UCSD-AML1 (cell line): ENCODE measurements around the gene SEMA7A.

Source experiments
- DNase-seq: peaks from one replicate; lab custom pipeline; 2025; ENCODE audit not compliant: unreplicated experiment; lab: John Stamatoyannopoulos, UW

Gene SEMA7A

DNA sequence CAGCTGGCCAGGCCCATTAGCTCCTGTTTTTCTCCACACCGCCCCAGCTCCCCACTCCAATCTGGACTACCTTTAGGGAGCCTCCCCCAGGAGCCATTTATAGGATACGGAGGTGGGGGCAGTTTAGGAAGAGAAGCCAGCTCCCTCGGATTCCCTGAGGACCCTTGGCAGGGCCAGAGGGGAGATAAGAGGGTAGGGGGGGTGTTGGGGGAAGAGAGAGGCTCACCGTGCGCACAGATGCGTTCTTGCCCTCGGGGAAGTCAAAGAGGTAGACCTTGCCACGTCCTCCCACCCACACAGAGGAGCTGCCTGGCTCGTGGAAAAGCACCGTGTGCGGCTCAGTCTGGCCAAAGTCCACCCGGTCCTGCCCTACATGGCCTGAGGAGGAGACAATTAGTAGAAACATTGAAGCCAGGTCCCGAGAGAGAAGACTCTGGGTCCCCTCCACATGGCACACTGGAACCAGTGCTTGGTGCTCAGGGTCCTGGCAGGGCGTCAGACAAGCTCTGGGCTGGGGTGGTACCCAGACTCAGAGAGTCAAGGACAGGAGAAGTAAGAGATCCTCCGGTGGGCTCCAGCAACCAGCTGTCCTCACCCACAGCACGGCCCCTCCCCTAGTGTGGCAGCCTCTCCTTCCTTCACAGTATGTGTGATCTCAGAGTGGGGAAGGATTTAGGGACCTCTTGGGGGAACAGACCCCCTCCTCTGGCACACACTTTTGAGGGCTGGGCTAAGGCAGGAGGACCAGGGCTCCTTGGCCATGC is 15.0 kb downstream of the SEMA7A start:
- no peak for DNase-seq

GRCh38 chr15:74417670-74418069 is 16.1 kb downstream of the SEMA7A start:
- DNase-seq, result no peak

GRCh38 chr15:74417225-74417624 is 16.5 kb downstream of the SEMA7A start:
- DNase-seq, result no peak

- no peak for DNase-seq
These were observed 17.5 kb downstream of the SEMA7A start for GRCh38 chr15:74415966-74416916.

GRCh38 chr15:74414603-74415338 is 19.0 kb downstream of the SEMA7A start:
- no peak for DNase-seq

- no peak for DNase-seq
These were observed 19.6 kb downstream of the SEMA7A start for GRCh38 chr15:74414081-74414580.

DNA sequence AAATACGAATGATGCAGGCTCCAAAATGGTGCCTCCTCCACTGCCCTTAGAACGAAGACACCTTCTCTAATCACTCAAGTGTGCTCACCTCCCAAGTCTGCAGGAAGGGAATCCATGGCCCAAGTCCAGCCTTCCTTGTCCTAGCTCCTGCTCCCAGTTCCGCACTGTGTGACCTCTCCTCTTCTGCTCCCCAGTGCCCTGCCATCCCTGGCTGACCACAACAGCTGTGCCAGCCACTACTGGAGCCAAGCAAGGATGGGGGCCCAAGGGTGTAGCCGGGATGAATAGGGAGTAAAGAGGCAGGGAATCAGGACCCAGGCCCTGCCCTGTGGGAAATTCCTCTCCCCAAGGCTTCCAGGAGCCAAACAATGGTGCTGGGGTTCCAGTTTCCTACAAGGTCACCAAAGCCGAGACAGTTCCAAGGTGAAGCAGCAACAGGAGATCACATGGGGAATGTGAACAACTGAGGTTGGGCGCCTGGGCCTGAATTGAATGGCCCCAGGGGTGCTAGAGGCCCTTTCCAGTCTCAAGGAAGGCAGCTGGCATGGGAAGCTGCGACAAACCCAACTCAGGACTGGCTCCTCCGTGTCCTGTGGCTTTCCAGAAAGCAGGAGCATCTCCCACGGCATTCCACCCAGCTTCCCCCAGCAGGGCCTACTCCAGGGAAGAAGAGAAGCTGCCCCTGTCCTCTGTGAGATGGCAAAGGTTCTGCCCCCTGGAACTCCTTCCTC is 20.2 kb downstream of the SEMA7A start:
- no peak for DNase-seq

- no peak for DNase-seq
These were observed 21.6 kb downstream of the SEMA7A start for GRCh38 chr15:74412159-74412558.

DNA sequence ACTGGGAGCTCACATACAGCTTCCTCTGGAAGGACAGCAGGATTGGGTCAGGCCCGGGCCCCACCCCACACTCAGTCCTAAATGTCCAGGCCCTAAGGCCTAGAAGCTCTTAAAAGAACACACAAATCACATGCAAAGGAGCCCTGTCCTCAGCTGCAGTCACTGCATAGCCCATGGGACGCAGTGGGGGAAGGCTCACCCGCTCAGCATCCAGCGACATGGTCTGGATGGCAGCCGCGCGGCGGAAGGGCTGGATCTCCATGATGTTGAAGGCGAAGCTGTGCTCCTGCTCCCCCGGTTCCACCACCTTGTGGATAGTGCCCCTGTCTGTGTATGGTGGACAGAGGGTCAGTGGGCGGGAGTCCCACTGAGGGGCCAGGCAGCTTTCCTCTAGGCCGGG is 22.1 kb downstream of the SEMA7A start:
- no peak for DNase-seq

- DNase-seq, result no peak
These were observed 23.3 kb downstream of the SEMA7A start for GRCh38 chr15:74410502-74410901.

DNA sequence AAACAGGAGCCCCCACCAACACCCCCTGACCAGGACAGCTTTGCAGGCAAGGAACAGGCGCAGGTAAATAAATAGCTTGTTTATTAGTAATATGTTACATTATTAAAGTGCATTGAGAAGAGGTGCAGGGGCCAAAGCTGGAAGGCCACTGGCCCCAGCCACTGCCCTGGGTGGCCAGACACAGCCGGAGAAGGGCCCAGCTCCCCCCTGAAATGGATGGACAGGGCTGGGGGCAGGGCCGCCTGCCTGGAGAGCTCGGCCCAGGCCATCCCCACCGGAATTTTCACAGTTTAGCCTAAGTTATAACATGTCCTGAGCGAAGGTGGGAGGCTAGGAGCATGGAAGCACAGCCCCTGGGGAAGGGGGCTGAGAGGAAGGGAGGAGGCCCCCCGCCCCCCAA is 24.5 kb downstream of the SEMA7A start:
- no peak for DNase-seq

- no peak for DNase-seq
These were observed 24.9 kb downstream of the SEMA7A start for GRCh38 chr15:74408815-74409214.

- no peak for DNase-seq
These were observed 25.4 kb downstream of the SEMA7A start for GRCh38 chr15:74408385-74408784.

DNA sequence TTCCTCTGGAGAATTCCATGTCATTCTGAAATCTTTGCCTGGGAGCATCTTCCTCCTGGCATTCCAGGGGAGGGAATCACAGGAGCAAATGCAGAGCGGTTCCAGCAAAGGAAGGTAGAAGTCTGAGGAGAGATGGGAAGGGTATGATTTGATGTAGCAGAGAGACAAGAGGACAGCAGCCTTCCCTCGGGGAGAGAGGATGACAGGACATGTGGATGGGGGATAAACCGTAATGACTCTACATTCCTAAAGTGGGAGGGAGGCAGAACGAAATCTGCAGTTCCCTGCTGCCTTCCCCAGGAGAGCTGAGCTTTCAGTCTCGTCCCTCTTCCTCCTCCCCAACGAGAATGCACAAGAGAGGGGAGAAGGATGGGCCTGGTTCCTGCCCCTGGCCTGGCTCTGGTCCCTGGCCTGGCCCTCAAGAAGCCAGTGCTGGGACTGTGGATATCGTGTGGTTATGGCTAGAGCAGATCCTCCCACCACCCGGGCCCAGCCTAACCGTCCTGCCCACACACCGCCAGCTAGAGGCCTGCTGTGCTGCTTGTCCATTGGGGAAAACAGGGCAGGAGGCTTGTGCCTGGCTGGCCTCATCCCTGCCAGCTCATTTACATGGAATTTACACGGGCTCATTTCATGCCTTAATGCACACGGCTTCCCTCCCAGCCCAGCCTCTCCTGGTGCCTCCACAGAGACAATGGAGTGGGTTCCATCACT is 26.6 kb downstream of the SEMA7A start:
- peak; percentile 37 for DNase-seq

GRCh38 chr15:74406517-74406916 is 27.2 kb downstream of the SEMA7A start:
- DNase-seq, result no peak

DNA sequence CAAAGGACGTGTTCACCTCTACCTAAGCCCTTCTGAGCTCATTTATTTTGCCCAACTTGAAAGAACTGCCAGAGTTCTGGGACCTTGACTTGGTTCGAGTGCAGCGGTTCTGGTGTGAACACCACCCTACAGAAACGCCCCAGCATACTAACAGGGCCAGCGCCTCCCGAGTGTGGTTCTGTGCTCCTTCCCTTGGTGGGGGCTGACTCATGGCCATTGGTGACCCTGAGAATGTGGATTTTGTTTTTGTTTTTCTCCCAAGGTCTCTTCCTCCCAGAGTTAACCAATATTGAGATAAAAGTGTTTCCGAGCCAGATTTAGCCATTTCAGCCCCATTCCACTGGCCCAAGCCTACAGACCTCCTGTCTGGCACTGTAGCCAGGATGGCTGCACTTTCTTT is 27.9 kb downstream of the SEMA7A start:
- no peak for DNase-seq

DNA sequence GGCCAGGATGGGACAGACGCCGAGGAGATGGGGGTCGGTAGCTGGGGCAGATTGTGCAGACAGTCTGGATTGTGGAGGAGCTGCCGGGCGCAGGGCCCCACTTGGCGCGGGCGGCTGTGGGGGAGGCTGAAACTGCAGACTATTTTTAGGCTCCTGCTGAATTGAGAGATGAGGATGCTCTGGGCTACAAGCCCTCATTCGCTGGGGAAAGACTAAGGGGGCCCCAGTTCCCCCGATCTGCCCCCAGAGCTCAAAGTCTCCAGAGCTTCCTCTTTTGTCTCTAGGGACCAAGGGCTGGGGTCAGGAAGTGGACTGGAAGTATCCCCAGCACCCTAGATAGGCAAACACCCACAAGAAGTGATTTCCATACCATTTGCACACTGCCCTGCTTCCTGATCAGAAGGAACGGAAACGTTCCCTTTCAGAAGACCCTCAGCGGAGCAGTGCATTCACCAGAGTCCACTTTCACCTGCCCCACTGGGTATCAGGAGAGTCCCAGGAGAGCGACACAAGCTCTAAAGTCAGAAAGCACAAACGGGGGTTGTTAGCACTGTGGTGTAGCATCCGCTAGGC is 29.7 kb downstream of the SEMA7A start:
- DNase-seq, result peak; percentile 64

DNA sequence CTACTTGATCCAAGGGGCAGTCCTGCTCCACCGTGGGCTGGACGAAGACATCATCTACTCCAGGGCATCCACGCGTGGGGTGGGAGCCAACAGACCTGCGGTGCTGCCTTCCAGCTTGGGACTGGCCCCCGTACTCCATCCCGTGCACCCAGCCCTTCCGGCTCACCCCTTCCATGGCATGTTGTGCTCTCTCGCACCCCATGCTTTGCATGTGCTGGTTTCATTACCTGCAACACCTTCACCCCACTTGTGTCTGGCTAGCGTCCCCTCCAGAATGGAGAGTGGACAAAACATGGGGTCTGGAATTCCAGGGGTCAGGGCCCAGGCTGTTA is 30.2 kb downstream of the SEMA7A start:
- no peak for DNase-seq

GRCh38 chr15:74402873-74403587 is 30.7 kb downstream of the SEMA7A start:
- DNase-seq, result peak; percentile 85
